ENCODE data around the gene PLXDC1. TPM values are rescaled to one million over a fixed set of nuclear protein-coding genes. Genes with fewer than 3 reads are reported as not detected.

PLXDC1 gene
- polyA plus RNA-seq, 10 donors: 4.0 to 14.0 (median 8.5) TPM

- no peak for DNase-seq
These were observed 52.8 kb downstream of the PLXDC1 start for GRCh38 chr17:39098588-39098987.

DNA sequence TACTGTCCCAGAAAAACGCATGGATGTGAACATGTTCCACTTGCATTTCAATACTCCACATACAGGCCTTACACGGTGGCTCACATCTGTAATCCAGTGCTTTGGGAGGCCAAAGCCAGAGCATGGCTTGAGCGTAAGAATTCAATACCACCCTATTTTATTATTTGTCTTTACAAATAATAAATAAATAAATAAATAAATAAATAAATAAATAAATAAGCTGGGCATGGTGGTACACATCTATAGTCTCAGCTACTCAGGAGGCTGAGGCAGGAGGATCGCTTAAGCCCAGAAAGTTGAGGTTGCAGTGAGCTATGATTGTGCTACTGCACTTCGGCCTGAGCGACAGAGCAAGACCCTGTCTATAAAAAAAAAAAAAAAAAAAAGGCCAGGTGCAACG is 53.9 kb downstream of the PLXDC1 start:
- DNase-seq: no peak

GRCh38 chr17:39097150-39097519 is 54.3 kb downstream of the PLXDC1 start:
- no peak for DNase-seq

DNA sequence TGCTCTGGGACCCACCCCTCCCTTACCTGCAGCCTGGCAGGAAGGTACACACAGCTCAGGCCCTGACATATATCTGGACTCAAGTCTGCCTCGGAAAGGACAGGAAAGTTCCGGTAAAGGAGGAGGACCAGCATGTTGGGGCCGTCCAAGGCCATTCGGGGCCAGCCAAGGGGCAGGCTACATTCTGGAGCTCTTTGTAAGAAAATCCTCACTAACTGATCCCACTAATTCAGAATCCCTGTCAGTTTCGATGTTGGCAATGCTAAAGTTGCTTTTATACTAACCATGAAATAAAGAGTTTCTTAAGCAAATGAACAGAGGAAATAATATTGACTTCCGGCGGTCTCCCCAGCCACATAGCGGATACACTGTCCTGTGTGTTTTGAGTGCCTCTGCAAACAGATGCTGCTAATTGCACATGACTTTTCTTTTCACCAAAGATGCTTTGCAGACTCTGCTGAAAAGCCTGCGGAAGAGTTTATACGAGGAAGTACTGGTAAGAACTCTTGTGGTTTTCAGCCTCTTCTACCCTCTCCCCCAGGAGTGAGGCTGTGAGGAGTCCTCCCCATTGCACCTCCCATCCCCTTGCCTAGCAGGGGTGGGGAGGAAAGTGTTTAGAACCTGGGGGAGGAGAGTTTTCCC is 54.8 kb downstream of the PLXDC1 start:
- peak in 2 of 3 donors; percentile 14 to 68 for DNase-seq

GRCh38 chr17:39095309-39095686 is 56.1 kb downstream of the PLXDC1 start:
- no peak for DNase-seq

DNA sequence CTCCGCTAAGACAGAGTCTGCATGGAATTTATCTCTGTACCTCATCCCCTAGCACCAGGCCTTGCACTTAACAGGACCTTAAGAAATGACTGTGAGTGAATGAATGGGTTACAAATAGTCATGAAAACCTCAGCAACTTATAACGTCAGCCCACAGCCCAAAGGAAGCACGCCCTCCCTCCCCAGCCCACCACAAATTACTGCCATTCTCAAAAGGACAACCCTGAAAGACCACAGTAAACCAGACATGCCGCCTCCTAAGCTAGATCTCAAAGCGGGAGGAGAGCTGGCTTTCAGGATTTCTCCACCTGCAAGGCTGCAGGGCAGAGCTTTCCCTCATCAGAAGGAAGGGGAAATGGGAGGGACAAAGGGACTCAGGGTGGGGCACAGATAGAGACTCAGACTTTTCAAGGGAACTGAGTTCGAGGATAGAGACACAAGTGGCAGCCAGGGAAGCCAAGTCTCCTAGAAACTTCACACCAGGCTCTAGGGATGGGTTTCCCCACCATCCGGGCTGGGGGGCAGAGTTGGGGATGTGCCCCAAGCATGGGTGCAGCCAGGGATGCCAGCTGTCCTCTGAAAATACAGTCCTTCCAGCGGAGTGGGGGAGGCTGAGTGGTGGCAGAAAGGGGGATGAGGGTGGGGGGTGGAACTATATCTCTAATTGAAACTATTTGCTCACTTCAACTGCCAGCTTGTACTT is 56.7 kb downstream of the PLXDC1 start:
- DNase-seq: no peak

- DNase-seq: no peak
These were observed 58.7 kb downstream of the PLXDC1 start for GRCh38 chr17:39092692-39093230.

GRCh38 chr17:39090908-39091665 is 60.4 kb downstream of the PLXDC1 start:
- DNase-seq: no peak

- DNase-seq: no peak
These were observed 61.0 kb downstream of the PLXDC1 start for GRCh38 chr17:39090400-39090799.

DNA sequence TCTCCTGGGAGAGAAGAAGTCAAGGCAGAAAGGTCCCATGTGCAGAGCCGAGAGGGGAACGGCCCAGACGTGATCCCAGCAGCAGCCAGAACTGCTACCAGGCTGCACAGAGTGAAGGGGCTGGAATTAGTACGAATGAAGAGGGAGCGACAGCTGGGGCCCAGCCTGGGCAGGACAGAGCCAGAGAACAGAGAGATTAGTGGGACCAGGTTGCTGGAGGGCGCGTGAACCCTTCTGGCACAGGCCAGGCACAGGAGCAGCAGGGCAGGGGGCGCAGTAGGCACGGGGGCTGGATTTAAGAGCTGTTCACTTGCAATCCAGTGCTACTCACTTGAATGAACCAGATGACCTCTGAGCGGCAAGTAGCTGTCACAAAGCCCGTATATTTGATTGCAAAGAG is 66.9 kb downstream of the PLXDC1 start:
- DNase-seq: no peak

DNA sequence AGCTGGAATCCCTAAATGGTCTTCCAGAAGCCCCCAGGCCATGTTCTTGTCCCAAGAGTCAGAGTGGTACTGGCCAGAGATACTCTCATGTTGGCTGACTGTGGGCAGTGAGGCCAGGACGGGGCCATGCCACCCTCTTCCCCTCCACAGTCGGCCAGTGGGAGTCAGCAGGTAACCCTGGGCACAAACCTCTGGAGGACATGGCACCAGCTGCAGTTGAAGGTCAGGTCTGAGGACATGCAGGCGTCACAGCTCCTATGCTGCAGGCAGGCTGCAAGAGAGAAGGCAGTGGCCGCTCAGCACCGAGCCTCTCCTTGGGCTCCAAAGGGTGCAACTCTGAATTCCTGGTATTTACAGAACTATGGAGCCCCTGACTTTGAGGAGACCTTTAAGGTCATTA is 68.2 kb downstream of the PLXDC1 start:
- DNase-seq: no peak

DNA sequence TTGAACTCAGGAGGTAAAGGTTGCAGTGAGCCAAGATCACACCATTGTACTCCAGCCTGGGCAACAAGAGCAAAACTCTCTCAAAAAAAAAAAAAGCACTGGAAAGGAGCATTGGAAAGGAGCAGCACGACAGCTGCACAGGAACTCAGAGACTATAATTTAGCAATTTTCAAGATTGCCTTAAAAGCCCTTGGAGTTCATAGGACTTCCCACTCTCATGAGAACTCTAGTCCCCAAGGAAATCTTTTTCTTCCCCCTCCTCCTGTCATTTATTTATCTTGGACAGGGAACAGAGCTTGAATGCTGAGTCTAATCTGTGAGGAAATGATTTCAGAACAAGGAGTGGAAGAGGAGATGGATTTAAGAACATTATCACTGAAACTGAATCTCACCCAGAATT is 69.0 kb downstream of the PLXDC1 start:
- DNase-seq: peak in 2 of 3 donors; percentile 36 to 49

GRCh38 chr17:39081851-39082250 is 69.6 kb downstream of the PLXDC1 start:
- DNase-seq: no peak

DNA sequence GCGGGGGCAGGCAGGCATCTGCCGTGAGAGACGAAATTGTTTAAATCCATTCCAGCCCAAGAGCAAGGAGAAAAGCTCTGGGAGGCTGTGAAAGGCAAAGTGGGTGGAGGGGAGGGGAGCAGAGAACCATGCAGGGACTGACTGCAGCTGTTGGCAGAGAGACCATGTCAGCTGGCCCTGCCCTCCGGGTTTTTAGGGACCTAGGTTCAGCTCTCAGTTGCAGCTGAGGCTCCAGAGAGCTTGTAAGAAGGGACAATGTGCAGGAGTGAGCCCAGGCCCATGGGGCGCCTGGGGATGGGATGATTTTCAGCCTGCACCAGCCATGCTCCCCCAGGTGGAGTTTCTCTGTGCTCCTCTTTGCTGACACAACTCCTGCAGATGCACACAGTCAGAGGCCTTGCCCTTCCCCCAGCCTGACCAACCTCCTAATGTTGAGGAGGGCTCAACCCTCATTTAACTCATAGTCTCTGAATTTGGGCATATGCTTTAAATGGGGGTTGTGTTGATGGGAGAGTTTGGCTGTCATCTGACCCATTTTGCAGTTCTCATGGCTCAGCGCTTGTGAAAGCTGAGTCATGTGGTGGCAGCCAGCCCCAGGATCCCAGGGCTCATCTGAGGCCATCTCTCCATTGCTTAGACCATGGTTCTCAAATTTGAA is 70.9 kb downstream of the PLXDC1 start:
- peak in 1 of 3 donors; percentile 61 for DNase-seq

- DNase-seq: no peak
These were observed 71.6 kb downstream of the PLXDC1 start for GRCh38 chr17:39079836-39080235.

- DNase-seq: no peak
These were observed 73.6 kb downstream of the PLXDC1 start for GRCh38 chr17:39077866-39078265.

GRCh38 chr17:39077252-39077651 is 74.2 kb downstream of the PLXDC1 start:
- DNase-seq: no peak

GRCh38 chr17:39074676-39075075 is 76.8 kb downstream of the PLXDC1 start:
- no peak for DNase-seq

GRCh38 chr17:39073916-39074315 is 77.5 kb downstream of the PLXDC1 start:
- DNase-seq: no peak

DNA sequence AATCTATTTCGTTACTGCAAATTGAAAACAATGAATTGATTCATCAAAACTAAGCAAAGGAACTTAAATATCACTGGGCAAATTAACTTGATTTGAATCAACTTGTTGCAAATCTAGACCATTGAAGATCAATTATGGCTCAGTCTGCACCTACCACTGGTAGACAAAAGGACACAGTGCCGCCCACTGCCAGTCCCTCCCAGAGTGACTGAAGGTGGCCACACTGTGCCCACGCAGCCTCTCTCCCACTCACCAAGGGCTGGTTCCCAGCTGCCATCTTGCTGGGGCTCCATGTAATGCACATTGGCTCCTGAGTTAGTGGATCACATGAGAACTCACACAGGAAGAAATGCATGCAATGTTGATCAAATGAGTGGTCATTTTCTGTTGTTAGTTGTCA is 78.1 kb downstream of the PLXDC1 start:
- DNase-seq: no peak

- no peak for DNase-seq
These were observed 79.9 kb downstream of the PLXDC1 start for GRCh38 chr17:39071573-39071972.

DNA sequence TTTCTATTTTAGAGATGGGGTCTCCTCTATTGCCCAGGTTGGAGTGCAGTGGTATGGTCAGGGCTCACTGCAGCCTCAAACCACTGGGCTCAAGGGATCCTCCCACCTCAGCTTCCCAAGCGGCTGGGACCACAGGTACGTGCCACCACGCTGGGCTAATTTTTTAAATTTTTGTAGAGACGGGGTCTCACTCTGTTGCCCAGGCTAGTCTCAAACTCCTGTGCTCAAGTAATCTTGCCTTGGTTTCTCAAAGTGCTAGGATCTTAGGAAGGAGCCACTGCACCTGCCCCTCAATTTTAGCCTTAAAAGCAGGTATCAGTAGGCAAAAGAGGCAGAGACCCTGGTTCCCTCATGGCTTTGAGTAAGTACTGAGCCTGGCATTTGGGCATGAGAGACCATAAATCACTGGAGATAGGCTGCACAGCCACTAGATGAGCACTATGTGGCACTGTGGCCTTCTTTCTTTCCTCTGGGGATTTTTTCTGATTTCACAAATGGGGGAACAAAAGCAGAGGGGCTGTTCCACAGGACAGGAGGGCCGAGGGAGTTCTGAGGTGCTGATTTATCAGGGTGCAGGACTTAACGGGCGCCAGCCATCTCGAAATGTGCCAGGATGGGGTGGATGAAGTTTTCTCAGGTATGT is 82.2 kb downstream of the PLXDC1 start:
- DNase-seq: no peak

All from muscle of back (tissue), 11 donors.